HG03175 (cell line): ENCODE data around the gene ZNF638.
"Not testable (repeated sequence)": the region's sequence is repeated elsewhere in the genome, so short reads cannot be mapped to it uniquely, and the experiment has no call there.

Experiments
- ATAC-seq: cut with Tn5 transposase; IDR thresholded peaks from one replicate; pipeline ENCODE4 v1.9.1; 2021; ENCODE audit warnings: mild to moderate bottlenecking, moderate library complexity; ENCODE audit not compliant: unreplicated experiment

Gene ZNF638

GRCh38 chr2:71331581-71332434, at the start of gene ZNF638:
ZNF638 (plus strand) TSS chr2:71331782; CDS start chr2:71348955, 17,173 bp downstream.
- peak; percentile 97 for ATAC-seq

GRCh38 chr2:71281950-71282349, 49.6 kb upstream of the ZNF638 start:
- no peak for ATAC-seq

GRCh38 chr2:71282493-71282892, 49.1 kb upstream of the ZNF638 start:
- ATAC-seq = no peak

- ATAC-seq = no peak
These were observed 48.5 kb upstream of the ZNF638 start for GRCh38 chr2:71283131-71283530.

GRCh38 chr2:71285706-71286105, 45.9 kb upstream of the ZNF638 start:
- ATAC-seq = no peak

GRCh38 chr2:71291398-71291797, 40.2 kb upstream of the ZNF638 start:
- no peak for ATAC-seq

- ATAC-seq = no peak
These were observed 39.4 kb upstream of the ZNF638 start for GRCh38 chr2:71292159-71292558.

- no peak for ATAC-seq
These were observed 32.7 kb upstream of the ZNF638 start for GRCh38 chr2:71298914-71299313.

GRCh38 chr2:71299507-71299906, 32.1 kb upstream of the ZNF638 start:
- ATAC-seq = no peak

GRCh38 chr2:71303849-71304248, 27.7 kb upstream of the ZNF638 start:
- ATAC-seq = no peak

- no peak for ATAC-seq
These were observed 24.8 kb upstream of the ZNF638 start for GRCh38 chr2:71306762-71307161.

GRCh38 chr2:71313016-71313766, 18.4 kb upstream of the ZNF638 start:
- no peak for ATAC-seq

GRCh38 chr2:71317060-71317459, 14.5 kb upstream of the ZNF638 start:
- ATAC-seq = no peak

GRCh38 chr2:71317900-71318299, 13.7 kb upstream of the ZNF638 start:
- not testable (repeated sequence) for ATAC-seq

GRCh38 chr2:71323386-71323785, 8.2 kb upstream of the ZNF638 start:
- ATAC-seq = no peak

GRCh38 chr2:71326968-71327367, 4.6 kb upstream of the ZNF638 start:
- ATAC-seq = no peak

- no peak for ATAC-seq
These were observed 3.7 kb upstream of the ZNF638 start for GRCh38 chr2:71327916-71328315.

- no peak for ATAC-seq
These were observed 1.4 kb upstream of the ZNF638 start for GRCh38 chr2:71330155-71330554.

GRCh38 chr2:71330585-71331330, 824 bp upstream of the ZNF638 start:
- ATAC-seq = no peak

- not testable (repeated sequence) for ATAC-seq
These were observed 326 bp upstream of the ZNF638 start for GRCh38 chr2:71331331-71331580.

GRCh38 chr2:71332435-71332796, 834 bp downstream of the ZNF638 start:
- ATAC-seq = no peak

GRCh38 chr2:71333619-71334018, 2.0 kb downstream of the ZNF638 start:
- ATAC-seq = no peak
